Gastrocnemius medialis (tissue), 4 donors: ENCODE data around the gene ARAF.

Source experiments
- POLR2A ChIP-seq, 2 donors: fragments of 450-650 bp; IDR thresholded peaks; one replicate each; pipeline ENCODE4 v1.6.1; 2017; ENCODE audit warnings: antibody characterized with exemption in 2 of 2, mild to moderate bottlenecking in 2 of 2, moderate library complexity in 2 of 2
- TF ChIP-seq, protein P1 (sequence below), 5 experiments: fragments of 450-650 bp in 3 of 5; fragments of 200-600 bp in 2 of 5; sonication (generic) in 2 of 5; IDR thresholded peaks in 4 of 5; conservative IDR thresholded peaks in 1 of 5; 1 replicate in 4 of 5; 2 replicates in 1 of 5; pipeline ENCODE4 v1.5.1; 2016 to 2019; ENCODE audit warnings: antibody characterized with exemption in 5 of 5, mild to moderate bottlenecking in 3 of 5, moderate library complexity in 3 of 5

DNA sequence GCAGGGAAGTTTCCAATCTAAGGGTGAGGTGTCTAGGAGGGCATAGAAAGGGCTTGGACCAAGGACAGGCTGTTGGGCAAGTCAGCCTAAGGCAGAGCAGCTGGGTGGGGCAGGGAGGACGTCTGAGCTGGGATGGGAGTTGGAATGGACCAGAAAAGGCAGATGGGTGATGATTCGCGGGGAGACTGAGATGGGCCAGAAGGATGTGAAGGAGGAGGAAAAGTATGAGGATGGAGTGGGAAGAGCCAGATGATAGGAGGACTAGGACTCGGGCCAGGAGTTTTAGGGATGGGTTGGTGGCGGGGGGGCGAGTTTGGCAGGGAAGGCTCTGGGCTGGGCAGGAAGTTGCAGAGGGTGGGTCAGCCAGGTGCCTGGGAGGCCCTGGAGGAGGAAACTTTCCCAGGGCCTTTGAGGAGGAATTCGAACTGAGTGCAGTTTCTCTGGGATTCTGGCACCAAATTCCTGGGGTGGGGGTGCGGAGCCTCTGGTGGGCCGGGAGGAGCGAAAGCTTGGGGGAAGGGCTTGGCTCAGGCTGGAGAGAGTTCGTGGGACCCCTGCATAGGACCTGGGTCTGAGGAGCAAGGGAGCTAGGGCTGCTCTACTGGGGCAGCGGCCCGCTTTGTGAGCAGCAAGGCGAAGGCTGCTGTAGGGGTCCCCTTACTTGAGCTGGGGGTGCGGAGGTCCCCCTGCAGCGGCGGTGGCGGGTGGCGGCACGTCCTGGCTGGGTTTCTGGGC, 12.5 kb downstream of the ARAF start:
- TF ChIP-seq, protein P1, sequence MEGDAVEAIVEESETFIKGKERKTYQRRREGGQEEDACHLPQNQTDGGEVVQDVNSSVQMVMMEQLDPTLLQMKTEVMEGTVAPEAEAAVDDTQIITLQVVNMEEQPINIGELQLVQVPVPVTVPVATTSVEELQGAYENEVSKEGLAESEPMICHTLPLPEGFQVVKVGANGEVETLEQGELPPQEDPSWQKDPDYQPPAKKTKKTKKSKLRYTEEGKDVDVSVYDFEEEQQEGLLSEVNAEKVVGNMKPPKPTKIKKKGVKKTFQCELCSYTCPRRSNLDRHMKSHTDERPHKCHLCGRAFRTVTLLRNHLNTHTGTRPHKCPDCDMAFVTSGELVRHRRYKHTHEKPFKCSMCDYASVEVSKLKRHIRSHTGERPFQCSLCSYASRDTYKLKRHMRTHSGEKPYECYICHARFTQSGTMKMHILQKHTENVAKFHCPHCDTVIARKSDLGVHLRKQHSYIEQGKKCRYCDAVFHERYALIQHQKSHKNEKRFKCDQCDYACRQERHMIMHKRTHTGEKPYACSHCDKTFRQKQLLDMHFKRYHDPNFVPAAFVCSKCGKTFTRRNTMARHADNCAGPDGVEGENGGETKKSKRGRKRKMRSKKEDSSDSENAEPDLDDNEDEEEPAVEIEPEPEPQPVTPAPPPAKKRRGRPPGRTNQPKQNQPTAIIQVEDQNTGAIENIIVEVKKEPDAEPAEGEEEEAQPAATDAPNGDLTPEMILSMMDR (IDR thresholded peaks at IDR 0.05 in 4 of 5, conservative IDR thresholded peaks at IDR 0.05 in 1 of 5): no peak
- TF ChIP-seq POLR2A (IDR thresholded peaks at IDR 0.05): no peak
